Measurements from ENCODE around the gene SOX6.

DNA sequence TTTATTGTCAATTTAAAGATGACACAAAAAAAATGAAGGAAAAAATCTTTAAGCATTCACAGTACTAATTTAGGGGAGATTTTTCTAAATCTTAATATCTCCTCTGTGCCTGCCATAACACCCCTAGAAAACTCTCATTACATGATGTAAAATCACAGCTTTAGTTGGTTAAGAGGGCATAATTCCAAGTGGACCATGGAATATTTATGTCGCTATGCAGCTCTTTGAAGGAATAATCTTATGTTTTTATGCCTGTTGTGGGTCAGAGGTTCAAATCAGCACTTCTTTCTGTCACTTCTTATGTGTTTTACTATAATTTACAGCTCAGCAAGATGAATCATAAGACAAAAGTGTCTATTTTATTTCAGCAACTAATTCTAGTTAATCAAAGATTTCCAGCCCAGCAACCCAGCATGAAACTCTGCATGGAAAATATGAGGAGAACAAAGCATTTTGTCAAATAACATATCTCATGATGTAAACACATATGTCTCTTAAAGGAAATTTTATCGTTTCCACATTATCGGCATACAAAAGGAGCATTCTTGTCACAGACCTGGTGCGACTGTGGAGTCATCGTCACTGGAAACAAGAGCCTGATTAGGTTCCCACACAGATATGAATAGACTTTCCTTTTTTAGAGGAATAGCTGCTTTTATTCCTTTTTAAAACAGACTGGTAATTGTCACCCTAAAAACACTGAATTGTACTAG, 274.8 kb downstream of the SOX6 start:
- no peak for TF ChIP-seq EZH2 (IDR thresholded peaks at IDR 0.05; ENCODE audit: low read length, missing control alignments)
- TF ChIP-seq, protein P1, sequence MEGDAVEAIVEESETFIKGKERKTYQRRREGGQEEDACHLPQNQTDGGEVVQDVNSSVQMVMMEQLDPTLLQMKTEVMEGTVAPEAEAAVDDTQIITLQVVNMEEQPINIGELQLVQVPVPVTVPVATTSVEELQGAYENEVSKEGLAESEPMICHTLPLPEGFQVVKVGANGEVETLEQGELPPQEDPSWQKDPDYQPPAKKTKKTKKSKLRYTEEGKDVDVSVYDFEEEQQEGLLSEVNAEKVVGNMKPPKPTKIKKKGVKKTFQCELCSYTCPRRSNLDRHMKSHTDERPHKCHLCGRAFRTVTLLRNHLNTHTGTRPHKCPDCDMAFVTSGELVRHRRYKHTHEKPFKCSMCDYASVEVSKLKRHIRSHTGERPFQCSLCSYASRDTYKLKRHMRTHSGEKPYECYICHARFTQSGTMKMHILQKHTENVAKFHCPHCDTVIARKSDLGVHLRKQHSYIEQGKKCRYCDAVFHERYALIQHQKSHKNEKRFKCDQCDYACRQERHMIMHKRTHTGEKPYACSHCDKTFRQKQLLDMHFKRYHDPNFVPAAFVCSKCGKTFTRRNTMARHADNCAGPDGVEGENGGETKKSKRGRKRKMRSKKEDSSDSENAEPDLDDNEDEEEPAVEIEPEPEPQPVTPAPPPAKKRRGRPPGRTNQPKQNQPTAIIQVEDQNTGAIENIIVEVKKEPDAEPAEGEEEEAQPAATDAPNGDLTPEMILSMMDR (conservative IDR thresholded peaks at IDR 0.05 in 1 of 2, IDR thresholded peaks at IDR 0.05 in 1 of 2; ENCODE audit: low read depth in 1 of 2, low read length in 2 of 2): no peak

Measured in fibroblast of lung (primary cell).